Vagina (tissue), 2 donors: ENCODE data around the gene ITPK1.

Experiments
- CTCF ChIP-seq, 3 experiments: fragments of 450-650 bp in 2 of 3; fragments of 200-600 bp in 1 of 3; sonication (generic) in 1 of 3; IDR thresholded peaks; one replicate each; pipeline ENCODE4 v1.5.1; 2017 to 2019; ENCODE audit warnings: antibody characterized with exemption in 3 of 3, mild to moderate bottlenecking in 2 of 3, moderate library complexity in 2 of 3
- POLR2A ChIP-seq, 2 donors: fragments of 450-650 bp; IDR thresholded peaks; one replicate each; pipeline ENCODE4 v1.6.1; 2017; ENCODE audit warnings: antibody characterized with exemption in 2 of 2, mild to moderate bottlenecking in 2 of 2, moderate library complexity in 2 of 2

GRCh38 chr14:93010130-93010499 is 105.6 kb downstream of the ITPK1 start:
- TF ChIP-seq CTCF (IDR thresholded peaks at IDR 0.05) = no peak
- TF ChIP-seq POLR2A (IDR thresholded peaks at IDR 0.05) = no peak
